ENCODE measurements around the gene S1PR4.
"Not testable (repeated sequence)": the region's sequence is repeated elsewhere in the genome, so short reads cannot be mapped to it uniquely, and the experiment has no call there.

Gene S1PR4

GRCh38 chr19:3153286-3154230 is 25.0 kb upstream of the S1PR4 start:
- no peak for DNase-seq

GRCh38 chr19:3154447-3154846 is 24.1 kb upstream of the S1PR4 start:
- DNase-seq: not testable (repeated sequence)

GRCh38 chr19:3154957-3155736 is 23.4 kb upstream of the S1PR4 start:
- DNase-seq: no peak

- DNase-seq: no peak
Measured at GRCh38 chr19:3157096-3157845, 21.3 kb upstream of the S1PR4 start.

GRCh38 chr19:3159565-3159964 is 19.0 kb upstream of the S1PR4 start:
- DNase-seq: no peak

GRCh38 chr19:3160219-3160618 is 18.4 kb upstream of the S1PR4 start:
- DNase-seq: no peak

GRCh38 chr19:3161453-3161852 is 17.1 kb upstream of the S1PR4 start:
- no peak for DNase-seq

GRCh38 chr19:3162418-3163229 is 15.9 kb upstream of the S1PR4 start:
- DNase-seq: no peak

- DNase-seq: no peak
Measured at GRCh38 chr19:3163230-3163886, 15.2 kb upstream of the S1PR4 start.

GRCh38 chr19:3163943-3164342 is 14.6 kb upstream of the S1PR4 start:
- DNase-seq: no peak

- no peak for DNase-seq
Measured at GRCh38 chr19:3167533-3168272, 10.9 kb upstream of the S1PR4 start.

GRCh38 chr19:3171894-3172672 is 6.5 kb upstream of the S1PR4 start:
- DNase-seq: no peak

GRCh38 chr19:3172673-3173000 is 5.9 kb upstream of the S1PR4 start:
- DNase-seq: not testable (repeated sequence)

- DNase-seq: no peak
Measured at GRCh38 chr19:3175781-3176714, 2.5 kb upstream of the S1PR4 start.

GRCh38 chr19:3176715-3177501 is 1.7 kb upstream of the S1PR4 start:
- DNase-seq: no peak

- DNase-seq: no peak
Measured at GRCh38 chr19:3178973-3179738, 587 bp downstream of the S1PR4 start.

GRCh38 chr19:3179739-3180293 is 1.2 kb downstream of the S1PR4 start:
- no peak for DNase-seq

All from cortex of kidney (tissue), 1 donor.